ENCODE results near the gene CDHR5. TPM values are rescaled to one million over a fixed set of nuclear protein-coding genes. Genes with fewer than 3 reads are reported as not detected.

The CDHR5 gene, protein sequence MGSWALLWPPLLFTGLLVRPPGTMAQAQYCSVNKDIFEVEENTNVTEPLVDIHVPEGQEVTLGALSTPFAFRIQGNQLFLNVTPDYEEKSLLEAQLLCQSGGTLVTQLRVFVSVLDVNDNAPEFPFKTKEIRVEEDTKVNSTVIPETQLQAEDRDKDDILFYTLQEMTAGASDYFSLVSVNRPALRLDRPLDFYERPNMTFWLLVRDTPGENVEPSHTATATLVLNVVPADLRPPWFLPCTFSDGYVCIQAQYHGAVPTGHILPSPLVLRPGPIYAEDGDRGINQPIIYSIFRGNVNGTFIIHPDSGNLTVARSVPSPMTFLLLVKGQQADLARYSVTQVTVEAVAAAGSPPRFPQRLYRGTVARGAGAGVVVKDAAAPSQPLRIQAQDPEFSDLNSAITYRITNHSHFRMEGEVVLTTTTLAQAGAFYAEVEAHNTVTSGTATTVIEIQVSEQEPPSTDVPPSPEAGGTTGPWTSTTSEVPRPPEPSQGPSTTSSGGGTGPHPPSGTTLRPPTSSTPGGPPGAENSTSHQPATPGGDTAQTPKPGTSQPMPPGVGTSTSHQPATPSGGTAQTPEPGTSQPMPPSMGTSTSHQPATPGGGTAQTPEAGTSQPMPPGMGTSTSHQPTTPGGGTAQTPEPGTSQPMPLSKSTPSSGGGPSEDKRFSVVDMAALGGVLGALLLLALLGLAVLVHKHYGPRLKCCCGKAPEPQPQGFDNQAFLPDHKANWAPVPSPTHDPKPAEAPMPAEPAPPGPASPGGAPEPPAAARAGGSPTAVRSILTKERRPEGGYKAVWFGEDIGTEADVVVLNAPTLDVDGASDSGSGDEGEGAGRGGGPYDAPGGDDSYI
- not detected for total RNA-seq
- total RNA-seq (2013), result not detected

GRCh38 chr11:624705-625635, at the start of gene CDHR5:
CDHR5 (minus strand) TSS chr11:624955; CDS start chr11:624902, 53 bp downstream.
- ATAC-seq (no peak), DNase-seq (no peak)
- Histone ChIP-seq H3K27ac (ENCODE audit: low read length) (no peak within 1 kb of the TSS), H3K27me3 (ENCODE audit: control insufficient read depth, insufficient read depth, low read length) (peaks cover 13% of the 10 kb centered on the region), H3K4me3 (ENCODE audit: low read length) (no peak within 1 kb of the TSS), H3K36me3 (ENCODE audit: control insufficient read depth, insufficient read depth, low read length) (no peaks in the 10 kb centered on the region), H3K9me3 (ENCODE audit: control insufficient read depth, insufficient read depth, low read length) (no peaks in the 10 kb centered on the region), H3K4me1 (ENCODE audit: control insufficient read depth, insufficient read depth, low read length) (peaks cover 23% of the 10 kb centered on the region)
- intact Hi-C loops (cut with micrococcal nuclease), result no loop called here
- Mint-ChIP-seq H3K27me3 (ENCODE audit: low read depth in 2 of 2) (peaks cover 13 to 20% of the 10 kb centered on the region in 2 donors), H3K4me1 (peaks cover 21 to 23% of the 10 kb centered on the region in 2 donors), H3K9me3 (no peaks in the 10 kb centered on the region), H3K4me3 (no peak within 1 kb of the TSS), H3K36me3 (no peaks in the 10 kb centered on the region), H3K27ac (no peak within 1 kb of the TSS)
- 92% methylated on average over 33 of the region's 33 CpGs for WGBS (ENCODE audit: insufficient coverage)
- TF ChIP-seq, protein P1, sequence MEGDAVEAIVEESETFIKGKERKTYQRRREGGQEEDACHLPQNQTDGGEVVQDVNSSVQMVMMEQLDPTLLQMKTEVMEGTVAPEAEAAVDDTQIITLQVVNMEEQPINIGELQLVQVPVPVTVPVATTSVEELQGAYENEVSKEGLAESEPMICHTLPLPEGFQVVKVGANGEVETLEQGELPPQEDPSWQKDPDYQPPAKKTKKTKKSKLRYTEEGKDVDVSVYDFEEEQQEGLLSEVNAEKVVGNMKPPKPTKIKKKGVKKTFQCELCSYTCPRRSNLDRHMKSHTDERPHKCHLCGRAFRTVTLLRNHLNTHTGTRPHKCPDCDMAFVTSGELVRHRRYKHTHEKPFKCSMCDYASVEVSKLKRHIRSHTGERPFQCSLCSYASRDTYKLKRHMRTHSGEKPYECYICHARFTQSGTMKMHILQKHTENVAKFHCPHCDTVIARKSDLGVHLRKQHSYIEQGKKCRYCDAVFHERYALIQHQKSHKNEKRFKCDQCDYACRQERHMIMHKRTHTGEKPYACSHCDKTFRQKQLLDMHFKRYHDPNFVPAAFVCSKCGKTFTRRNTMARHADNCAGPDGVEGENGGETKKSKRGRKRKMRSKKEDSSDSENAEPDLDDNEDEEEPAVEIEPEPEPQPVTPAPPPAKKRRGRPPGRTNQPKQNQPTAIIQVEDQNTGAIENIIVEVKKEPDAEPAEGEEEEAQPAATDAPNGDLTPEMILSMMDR (IDR thresholded peaks at IDR 0.05), result no peak

DNA sequence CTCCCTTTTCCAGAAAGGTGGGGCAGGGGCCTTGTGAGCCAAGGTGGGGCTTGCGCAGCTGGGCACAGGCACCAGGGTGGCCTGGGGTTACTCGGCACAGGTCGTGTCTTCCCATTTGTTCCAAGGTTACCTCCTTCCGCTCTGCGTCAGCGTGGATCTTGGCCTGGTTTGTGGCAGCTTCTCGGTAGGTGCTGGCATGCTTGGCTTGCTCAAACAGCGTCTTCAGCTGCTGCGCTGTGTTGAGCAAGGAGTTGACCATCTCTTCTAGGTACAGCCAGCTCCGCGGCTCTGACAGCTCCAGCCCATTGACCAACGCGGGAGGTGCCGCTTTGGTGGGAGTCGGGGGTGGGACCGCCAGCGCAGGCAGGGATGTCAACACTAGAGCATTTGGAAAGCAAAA, 49.7 kb upstream of the CDHR5 start:
- Mint-ChIP-seq H3K27me3 (ENCODE audit: low read depth in 2 of 2) (no peaks in the 10 kb centered on the region), H3K36me3 (peaks cover 14% of the 10 kb centered on the region), H3K9me3 (no peaks in the 10 kb centered on the region), H3K4me1 (no peaks in the 10 kb centered on the region), H3K4me3 (no peak overlapping the region), H3K27ac (no peak overlapping the region)
- WGBS (ENCODE audit: insufficient coverage), result 94% methylated on average over 17 of the region's 17 CpGs
- Histone ChIP-seq H3K4me1 (ENCODE audit: control insufficient read depth, insufficient read depth, low read length) (no peaks in the 10 kb centered on the region), H3K27ac (ENCODE audit: low read length) (no peak overlapping the region), H3K36me3 (ENCODE audit: control insufficient read depth, insufficient read depth, low read length) (peaks cover 33% of the 10 kb centered on the region), H3K4me3 (ENCODE audit: low read length) (no peak overlapping the region), H3K9me3 (ENCODE audit: control insufficient read depth, insufficient read depth, low read length) (no peaks in the 10 kb centered on the region), H3K27me3 (ENCODE audit: control insufficient read depth, insufficient read depth, low read length) (no peaks in the 10 kb centered on the region)
- ATAC-seq (no peak), DNase-seq (no peak)
- intact Hi-C loops (cut with micrococcal nuclease), result no loop called here
- TF ChIP-seq, protein P1 (IDR thresholded peaks at IDR 0.05), result no peak

DNA sequence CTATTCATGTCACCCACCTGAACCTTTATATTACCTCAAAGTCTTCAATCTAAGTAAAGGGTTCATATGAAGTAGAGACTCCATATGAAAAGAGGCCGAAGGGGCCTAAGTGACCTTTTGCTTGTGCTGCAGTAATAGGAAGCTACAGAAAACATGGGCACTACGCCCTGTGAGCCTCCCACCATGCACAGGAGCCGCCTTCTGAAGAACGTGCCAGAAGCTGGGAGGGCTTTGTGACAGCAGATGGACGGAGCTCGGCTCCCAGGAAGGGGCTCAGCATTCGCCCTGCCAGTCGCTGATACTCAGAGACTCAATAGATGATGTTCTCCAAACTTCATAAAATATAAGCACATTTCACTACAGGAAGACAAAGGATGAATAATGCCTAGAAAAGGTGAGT, 49.1 kb upstream of the CDHR5 start:
- TF ChIP-seq, protein P1 (IDR thresholded peaks at IDR 0.05), result no peak

More for the DNA sequence above, 49.1 kb upstream of the CDHR5 start:
- ATAC-seq (no peak), DNase-seq (no peak)
- no peaks in the 10 kb centered on the region for H3K4me1 Mint-ChIP-seq
- peaks cover 32% of the 10 kb centered on the region for H3K36me3 ChIP-seq (ENCODE audit: control insufficient read depth, insufficient read depth, low read length)
- H3K36me3 Mint-ChIP-seq, result peaks cover 14% of the 10 kb centered on the region
- H3K9me3 Mint-ChIP-seq, result no peaks in the 10 kb centered on the region
- no peak overlapping the region for H3K4me3 Mint-ChIP-seq
- WGBS (ENCODE audit: insufficient coverage), result 93% methylated on average over 8 of the region's 8 CpGs
- H3K27ac Mint-ChIP-seq, result peak overlapping the region in 1 of 2 donors; percentile 60
- no peak overlapping the region for H3K27ac ChIP-seq (ENCODE audit: low read length)
- H3K27me3 ChIP-seq (ENCODE audit: control insufficient read depth, insufficient read depth, low read length), result no peaks in the 10 kb centered on the region
- intact Hi-C loops (cut with micrococcal nuclease), result no loop called here
- no peaks in the 10 kb centered on the region for H3K9me3 ChIP-seq (ENCODE audit: control insufficient read depth, insufficient read depth, low read length)
- H3K4me1 ChIP-seq (ENCODE audit: control insufficient read depth, insufficient read depth, low read length), result no peaks in the 10 kb centered on the region
- H3K27me3 Mint-ChIP-seq (ENCODE audit: low read depth in 2 of 2), result no peaks in the 10 kb centered on the region
- no peak overlapping the region for H3K4me3 ChIP-seq (ENCODE audit: low read length)

Measured in natural killer cell (primary cell).